ENCODE measurements around the gene RAD50. TPM values are rescaled to one million over a fixed set of nuclear protein-coding genes. Genes with fewer than 3 reads are reported as not detected.

The RAD50 gene
- total RNA-seq, 1 donor from 2014 or later: 31.4 TPM

GRCh38 chr5:132667761-132668705 is 111.3 kb downstream of the RAD50 start:
- ATAC-seq (no peak), DNase-seq (ENCODE audit: missing footprints) (no peak)
- intact Hi-C loops (cut with DNase I): no loop called here

GRCh38 chr5:132668706-132669454 is 112.1 kb downstream of the RAD50 start:
- no peak for DNase-seq (ENCODE audit: missing footprints)
- intact Hi-C loops (cut with DNase I): no loop called here
- ATAC-seq: no peak

- no peak for DNase-seq (ENCODE audit: missing footprints)
- no peak for ATAC-seq
- intact Hi-C loops (cut with DNase I): no loop called here
Measured at GRCh38 chr5:132669455-132669820, 112.7 kb downstream of the RAD50 start.

GRCh38 chr5:132669966-132670882 is 113.4 kb downstream of the RAD50 start:
- intact Hi-C loops (cut with DNase I): no loop called here
- ATAC-seq: no peak
- no peak for DNase-seq (ENCODE audit: missing footprints)

GRCh38 chr5:132671000-132671399 is 114.2 kb downstream of the RAD50 start:
- intact Hi-C loops (cut with DNase I): no loop called here
- ATAC-seq: no peak

GRCh38 chr5:132673488-132673887 is 116.7 kb downstream of the RAD50 start:
- DNase-seq (ENCODE audit: missing footprints) (no peak), ATAC-seq (no peak)
- intact Hi-C loops (cut with DNase I): no loop called here

More at GRCh38 chr5:132671000-132671399, 114.2 kb downstream of the RAD50 start:
- no peak for DNase-seq (ENCODE audit: missing footprints)

GRCh38 chr5:132673939-132674630 is 117.3 kb downstream of the RAD50 start, which contains the start of gene IL4:
Gene IL4 (plus strand): TSS chr5:132673989. CDS start chr5:132674051, 62 bp downstream.
- no peak for DNase-seq (ENCODE audit: missing footprints)
- intact Hi-C loops (cut with DNase I): no loop called here
- ATAC-seq: no peak

- ATAC-seq (no peak), DNase-seq (ENCODE audit: missing footprints) (no peak)
- intact Hi-C loops (cut with DNase I): no loop called here
Measured at GRCh38 chr5:132674671-132675506, 118.1 kb downstream of the RAD50 start.

GRCh38 chr5:132675936-132676689 is 119.3 kb downstream of the RAD50 start:
- intact Hi-C loops (cut with DNase I): no loop called here
- ATAC-seq: no peak
- no peak for DNase-seq (ENCODE audit: missing footprints)

GRCh38 chr5:132677191-132677590 is 120.4 kb downstream of the RAD50 start:
- intact Hi-C loops (cut with DNase I): no loop called here
- ATAC-seq: peak; percentile 40
- no peak for DNase-seq (ENCODE audit: missing footprints)

- DNase-seq (ENCODE audit: missing footprints) (no peak), ATAC-seq (no peak)
- intact Hi-C loops (cut with DNase I): no loop called here
Measured at GRCh38 chr5:132677682-132678400, 121.1 kb downstream of the RAD50 start.

GRCh38 chr5:132678735-132679134 is 122.0 kb downstream of the RAD50 start:
- intact Hi-C loops (cut with DNase I): no loop called here
- DNase-seq (ENCODE audit: missing footprints): no peak
- no peak for ATAC-seq

GRCh38 chr5:132679166-132679565 is 122.4 kb downstream of the RAD50 start:
- intact Hi-C loops (cut with DNase I): no loop called here
- DNase-seq (ENCODE audit: missing footprints): no peak
- no peak for ATAC-seq

GRCh38 chr5:132679717-132680380 is 123.1 kb downstream of the RAD50 start:
- DNase-seq (ENCODE audit: missing footprints): no peak

GRCh38 chr5:132680780-132681475 is 124.2 kb downstream of the RAD50 start:
- intact Hi-C loops (cut with DNase I): no loop called here
- DNase-seq (ENCODE audit: missing footprints) (no peak), ATAC-seq (no peak)

More at GRCh38 chr5:132679717-132680380, 123.1 kb downstream of the RAD50 start:
- intact Hi-C loops (cut with DNase I): no loop called here
- ATAC-seq: no peak
